Fibroblast of the aortic adventitia (primary cell): ENCODE measurements around the gene FKBP6. TPM values are rescaled to one million over a fixed set of nuclear protein-coding genes. Genes with fewer than 3 reads are reported as not detected.
"Not testable (repeated sequence)": the region's sequence is repeated elsewhere in the genome, so short reads cannot be mapped to it uniquely, and the experiment has no call there.

Experiments used
- DNase-seq: peaks from one replicate; pipeline ENCODE4 v3.0.0-alpha.2; 2010; ENCODE audit warnings: low read depth
- H3K4me3 ChIP-seq: 2 replicates; pipeline ENCODE4 v1.5.1; 2011; ENCODE audit warnings: low read depth, mild to moderate bottlenecking, control low read depth, low read length, moderate library complexity
- total RNA-seq: library from RNA; depleted of rRNA; stranded (reverse); fragments of >200 nt; gene quantifications from 2 replicates; pipeline ENCODE4 v1.2.3, GENCODE V29; 2012; ENCODE audit warnings: low replicate concordance
- TF ChIP-seq, protein P1 (sequence below): IDR thresholded peaks from 2 replicates; pipeline ENCODE4 v1.5.1; 2011; ENCODE audit warnings: mild to moderate bottlenecking, low read length, control low read depth, inconsistent platforms; ENCODE audit not compliant: insufficient read depth

FKBP6 gene
- total RNA-seq, 1 donor = not detected

DNA sequence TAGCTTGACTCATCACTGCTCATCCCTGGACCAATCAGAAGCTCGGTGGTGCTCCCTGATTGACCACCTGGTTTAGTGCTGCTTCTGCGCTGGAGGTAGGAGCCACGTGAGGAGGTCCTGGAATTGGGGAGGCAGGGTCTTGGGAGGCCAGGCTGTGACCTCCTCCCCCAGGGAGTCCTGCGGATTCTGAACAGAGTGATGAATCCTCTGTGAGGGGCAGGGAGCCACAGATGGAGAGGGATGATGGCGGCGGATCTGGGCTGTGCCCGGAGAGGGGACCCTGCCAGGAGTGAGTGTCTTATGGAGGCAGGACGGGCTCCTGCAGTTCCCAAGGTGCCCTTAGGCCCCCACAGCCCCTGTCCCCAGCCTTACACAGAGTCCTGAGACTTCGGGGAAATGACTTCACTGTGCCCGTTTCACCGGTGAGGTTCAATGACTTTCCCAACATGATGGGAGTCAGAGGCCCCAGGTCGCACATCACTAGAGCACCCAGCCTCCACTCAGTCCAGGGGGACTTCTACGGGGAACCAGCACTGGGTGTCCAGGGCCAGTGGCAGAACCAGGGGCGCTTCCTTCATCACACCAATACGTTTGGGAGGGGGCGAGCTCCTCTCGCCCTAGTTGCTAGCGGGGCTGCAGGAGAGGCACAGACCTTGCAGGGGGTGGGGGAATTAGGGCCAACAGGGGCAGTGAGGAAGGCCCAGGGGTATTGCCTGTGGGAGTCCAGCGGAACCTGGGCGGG, 48.9 kb downstream of the FKBP6 start:
- no peak overlapping the region for H3K4me3 ChIP-seq
- TF ChIP-seq, protein P1, sequence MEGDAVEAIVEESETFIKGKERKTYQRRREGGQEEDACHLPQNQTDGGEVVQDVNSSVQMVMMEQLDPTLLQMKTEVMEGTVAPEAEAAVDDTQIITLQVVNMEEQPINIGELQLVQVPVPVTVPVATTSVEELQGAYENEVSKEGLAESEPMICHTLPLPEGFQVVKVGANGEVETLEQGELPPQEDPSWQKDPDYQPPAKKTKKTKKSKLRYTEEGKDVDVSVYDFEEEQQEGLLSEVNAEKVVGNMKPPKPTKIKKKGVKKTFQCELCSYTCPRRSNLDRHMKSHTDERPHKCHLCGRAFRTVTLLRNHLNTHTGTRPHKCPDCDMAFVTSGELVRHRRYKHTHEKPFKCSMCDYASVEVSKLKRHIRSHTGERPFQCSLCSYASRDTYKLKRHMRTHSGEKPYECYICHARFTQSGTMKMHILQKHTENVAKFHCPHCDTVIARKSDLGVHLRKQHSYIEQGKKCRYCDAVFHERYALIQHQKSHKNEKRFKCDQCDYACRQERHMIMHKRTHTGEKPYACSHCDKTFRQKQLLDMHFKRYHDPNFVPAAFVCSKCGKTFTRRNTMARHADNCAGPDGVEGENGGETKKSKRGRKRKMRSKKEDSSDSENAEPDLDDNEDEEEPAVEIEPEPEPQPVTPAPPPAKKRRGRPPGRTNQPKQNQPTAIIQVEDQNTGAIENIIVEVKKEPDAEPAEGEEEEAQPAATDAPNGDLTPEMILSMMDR = no peak
- no peak for DNase-seq

DNA sequence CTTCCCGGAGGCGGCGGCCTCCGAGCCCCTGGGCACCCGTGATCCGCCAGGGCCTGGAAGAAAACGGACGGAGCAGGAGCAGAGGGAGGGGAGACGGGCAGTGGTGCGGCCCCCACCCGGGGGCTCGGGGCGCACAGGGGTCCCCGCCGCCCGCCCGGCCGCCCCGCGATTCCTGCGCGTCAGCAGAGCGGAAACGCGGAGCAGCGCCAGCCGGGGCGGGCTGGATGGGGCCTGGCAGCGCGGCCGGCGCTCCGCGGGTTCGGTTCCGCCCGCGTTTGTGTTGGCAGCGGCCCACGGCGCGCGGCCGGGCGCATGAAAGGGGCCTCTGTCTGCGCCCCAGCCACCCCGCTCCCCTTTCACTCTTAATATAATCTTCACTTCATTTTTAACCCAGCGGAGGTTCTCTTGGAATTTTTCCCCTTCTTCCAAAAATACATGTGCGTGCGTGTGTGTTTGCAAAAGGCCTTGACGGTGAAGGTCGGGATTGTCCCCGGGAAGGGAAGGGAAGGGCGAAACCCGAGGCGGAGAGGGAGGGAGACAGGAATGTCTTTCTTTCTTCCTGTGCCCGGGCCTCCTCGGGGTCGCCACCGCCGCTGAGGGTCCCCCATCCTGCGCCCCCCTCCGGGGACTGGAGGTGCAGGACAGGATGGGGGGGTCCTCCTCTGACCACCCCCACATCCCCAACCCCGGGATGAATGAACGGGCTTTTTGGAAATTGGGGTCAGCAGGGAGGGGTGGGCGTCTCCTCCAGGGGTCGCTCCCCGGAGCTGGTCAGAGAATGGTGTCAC, 49.6 kb downstream of the FKBP6 start:
- H3K4me3 ChIP-seq, DNase-seq: not testable (repeated sequence)

GRCh38 chr7:73382934-73383503, 55.1 kb downstream of the FKBP6 start:
- TF ChIP-seq, protein P1 = no peak
- no peak overlapping the region for H3K4me3 ChIP-seq
- no peak for DNase-seq

DNA sequence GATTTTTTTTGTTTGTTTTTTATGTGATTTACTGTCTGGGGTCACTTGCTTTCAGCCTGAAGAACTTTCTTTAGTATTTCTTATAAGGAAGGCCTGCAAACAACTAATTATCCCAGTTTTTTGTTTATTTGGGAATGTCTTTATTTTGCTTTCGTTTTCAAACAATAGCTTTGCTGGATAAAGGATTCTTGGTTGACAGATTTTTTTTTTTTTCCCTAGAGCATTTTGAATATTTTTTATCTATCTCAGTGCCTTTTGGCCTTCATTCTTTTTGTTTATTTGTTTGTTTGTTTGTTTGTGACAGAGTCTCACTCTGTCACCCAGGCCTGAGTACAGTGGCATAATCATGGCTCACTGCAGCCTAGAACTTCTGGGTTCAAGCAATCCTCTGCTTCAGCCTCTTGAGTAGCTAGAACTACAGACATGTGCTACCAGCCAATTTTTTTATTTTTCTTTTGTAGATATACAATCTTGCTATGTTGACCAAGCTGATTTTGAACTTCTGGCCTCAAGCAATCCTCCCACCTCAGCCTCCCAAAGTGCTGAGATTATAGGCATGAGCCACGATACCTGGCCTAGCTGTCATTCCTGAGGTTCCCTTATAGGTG, 59.4 kb downstream of the FKBP6 start:
- DNase-seq = no peak
- no peak overlapping the region for H3K4me3 ChIP-seq
- TF ChIP-seq, protein P1 = no peak

DNA sequence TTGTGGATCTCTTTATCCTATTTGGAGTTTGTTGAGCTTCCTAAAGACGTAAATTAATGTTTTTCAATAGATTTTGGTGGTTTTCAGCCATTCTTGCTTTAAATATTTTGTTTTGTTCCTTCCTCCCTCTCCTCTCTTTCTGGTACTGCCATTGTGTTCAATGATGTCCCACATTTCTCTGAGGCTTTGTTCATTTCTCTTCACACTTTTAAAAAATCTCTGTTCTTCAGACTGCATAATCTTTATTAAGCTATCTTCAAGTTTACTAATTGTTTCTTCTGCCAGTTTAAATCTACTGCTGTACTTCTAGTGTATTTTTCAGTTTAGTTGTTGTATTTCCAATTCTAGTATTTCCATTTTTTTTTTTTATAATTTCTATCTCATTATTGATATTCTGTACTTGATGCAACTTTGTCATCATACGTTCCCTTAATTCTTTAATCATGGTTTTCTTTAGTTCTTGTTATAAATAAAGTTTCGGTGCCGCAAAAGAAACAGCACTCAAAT, 60.0 kb downstream of the FKBP6 start:
- DNase-seq = no peak
- TF ChIP-seq, protein P1 = no peak
- no peak overlapping the region for H3K4me3 ChIP-seq

GRCh38 chr7:73391396-73391795, 63.4 kb downstream of the FKBP6 start:
- TF ChIP-seq, protein P1 = no peak
- no peak overlapping the region for H3K4me3 ChIP-seq
- no peak for DNase-seq

GRCh38 chr7:73394422-73394821, 66.5 kb downstream of the FKBP6 start:
- no peak for DNase-seq
- TF ChIP-seq, protein P1 = no peak
- no peak overlapping the region for H3K4me3 ChIP-seq
